GM23338 (cell line): Measurements from ENCODE around the gene FUBP1. TPM values are rescaled to one million over a fixed set of nuclear protein-coding genes. Genes with fewer than 3 reads are reported as not detected.

Experiments
- ATAC-seq: fragments of 200-7000 bp; cut with Tn5 transposase; 3 replicates; pipeline ENCODE4 v1.9.1; 2020
- DNase-seq: peaks from one replicate; pipeline ENCODE4 v3.0.0-alpha.2; 2015; ENCODE audit warnings: low spot score
- H2AFZ ChIP-seq: fragments of 200-600 bp; sonication (generic); 2 replicates; pipeline ENCODE4 v1.8.0; 2016; ENCODE audit warnings: antibody characterized with exemption, mild to moderate bottlenecking, moderate library complexity
- H3F3A ChIP-seq: fragments of 200-600 bp; sonication (generic); replicated peaks from 2 replicates; pipeline ENCODE4 v1.8.0; 2017; ENCODE audit warnings: antibody characterized with exemption, mixed run types, low read depth
- H3K27ac ChIP-seq: fragments of 200-600 bp; sonication (generic); 2 replicates; pipeline ENCODE4 v1.6.1; 2016; ENCODE audit warnings: low read depth
- H3K27me3 ChIP-seq: fragments of 200-600 bp; sonication (generic); 2 replicates; pipeline ENCODE4 v1.8.0; 2016; ENCODE audit warnings: mild to moderate bottlenecking, mixed run types, moderate library complexity; ENCODE audit not compliant: insufficient read depth
- H3K36me3 ChIP-seq: fragments of 200-600 bp; sonication (generic); 2 replicates; pipeline ENCODE4 v1.8.0; 2016; ENCODE audit warnings: mild to moderate bottlenecking; ENCODE audit not compliant: insufficient read depth
- H3K4me1 ChIP-seq: fragments of 200-600 bp; sonication (generic); 2 replicates; pipeline ENCODE4 v1.8.0; 2016; ENCODE audit warnings: mild to moderate bottlenecking, moderate library complexity; ENCODE audit not compliant: insufficient read depth
- H3K4me2 ChIP-seq: fragments of 200-600 bp; sonication (generic); 2 replicates; pipeline ENCODE4 v1.7.1; 2017; ENCODE audit warnings: mixed run types
- H3K4me3 ChIP-seq: fragments of 200-600 bp; sonication (generic); 2 replicates; pipeline ENCODE4 v1.6.1; 2016; ENCODE audit warnings: mixed run types
- H3K79me2 ChIP-seq: fragments of 200-600 bp; sonication (generic); replicated peaks from 2 replicates; pipeline ENCODE4 v1.8.0; 2017; ENCODE audit warnings: mild to moderate bottlenecking; ENCODE audit not compliant: insufficient read depth
- H3K9me2 ChIP-seq: fragments of 200-600 bp; sonication (generic); 2 replicates; pipeline ENCODE4 v1.8.0; 2017; ENCODE audit not compliant: insufficient read depth
- H4K20me1 ChIP-seq: fragments of 200-600 bp; sonication (generic); replicated peaks from 2 replicates; pipeline ENCODE4 v1.8.0; 2017; ENCODE audit warnings: mild to moderate bottlenecking; ENCODE audit not compliant: insufficient read depth
- H3K27ac Mint-ChIP-seq: 2 replicates; pipeline ENCODE4 v1.8.0; 2020; ENCODE audit warnings: inconsistent platforms, mild to moderate bottlenecking, moderate library complexity, mixed read lengths
- H3K27me3 Mint-ChIP-seq: 3 replicates; pipeline ENCODE4 v1.8.0; 2022; ENCODE audit warnings: low read depth, mild to moderate bottlenecking, moderate library complexity, mixed read lengths, inconsistent platforms; ENCODE audit not compliant: insufficient read depth, poor library complexity
- H3K36me3 Mint-ChIP-seq: 3 replicates; pipeline ENCODE4 v1.8.0; 2021; ENCODE audit warnings: low read depth, mild to moderate bottlenecking, inconsistent platforms, moderate library complexity, mixed read lengths
- H3K4me1 Mint-ChIP-seq: 3 replicates; pipeline ENCODE4 v1.8.0; 2020; ENCODE audit warnings: mild to moderate bottlenecking, inconsistent platforms, mixed read lengths
- H3K4me3 Mint-ChIP-seq: 3 replicates; pipeline ENCODE4 v1.8.0; 2021; ENCODE audit warnings: moderate library complexity, mild to moderate bottlenecking, inconsistent platforms, mixed read lengths
- H3K9me3 Mint-ChIP-seq: 3 replicates; pipeline ENCODE4 v1.8.0; 2020; ENCODE audit warnings: moderate library complexity, mild to moderate bottlenecking, inconsistent platforms, mixed read lengths
- CREB1 ChIP-seq: fragments of 250-450 bp; sonication (Bioruptor Pico); IDR thresholded peaks from 2 replicates; pipeline ENCODE4 v1.5.0; 2020; ENCODE audit warnings: low read depth, mild to moderate bottlenecking, moderate library complexity
- EZH2 ChIP-seq: fragments of 200-600 bp; sonication (generic); IDR thresholded peaks from one replicate; pipeline ENCODE4 v1.8.0; 2017; ENCODE audit warnings: antibody characterized with exemption, mild to moderate bottlenecking, low read depth; ENCODE audit not compliant: unreplicated experiment
- EZH2phosphoT487 ChIP-seq: fragments of 200-600 bp; sonication (generic); IDR thresholded peaks from one replicate; pipeline ENCODE4 v1.8.1; 2018; ENCODE audit warnings: antibody characterized with exemption; ENCODE audit not compliant: unreplicated experiment
- JUNB ChIP-seq: IDR thresholded peaks from one replicate; pipeline ENCODE4 v1.6.1; 2016; ENCODE audit warnings: antibody characterized with exemption; ENCODE audit not compliant: unreplicated experiment
- NANOG ChIP-seq: IDR thresholded peaks from 2 replicates; pipeline ENCODE4 v1.6.1; 2016; ENCODE audit warnings: antibody characterized with exemption, borderline replicate concordance
- POLR2AphosphoS5 ChIP-seq: IDR thresholded peaks from 2 replicates; pipeline ENCODE4 v1.6.1; 2016; ENCODE audit warnings: antibody characterized with exemption, low read depth
- STAT1 ChIP-seq: IDR thresholded peaks from one replicate; pipeline ENCODE4 v1.6.1; 2016; ENCODE audit warnings: antibody characterized with exemption; ENCODE audit not compliant: unreplicated experiment
- ZNF114 ChIP-seq: fragments of 250-450 bp; sonication (Bioruptor Pico); IDR thresholded peaks from 2 replicates; pipeline ENCODE4 v1.5.0; 2020; ENCODE audit warnings: mild to moderate bottlenecking, moderate library complexity
- polyA plus RNA-seq: library from polyadenylated mRNA; unstranded; fragments of >200 nt; fragmentation: Nextera tagmentation; extraction: Ambion mirVana; gene quantifications from 2 replicates; pipeline ENCODE4 v1.2.1, GENCODE V29; 2016
- total RNA-seq: library from RNA; depleted of rRNA; stranded (reverse); fragments of >200 nt; shearing (Covaris generic); gene quantifications from 2 replicates; pipeline ENCODE4 v1.2.3, GENCODE V29; 2014
- TF ChIP-seq, protein P1 (sequence below): IDR thresholded peaks from one replicate; pipeline ENCODE4 v1.6.1; 2018; ENCODE audit warnings: antibody characterized with exemption; ENCODE audit not compliant: unreplicated experiment
- TF ChIP-seq, protein P2 (sequence below): IDR thresholded peaks from 2 replicates; pipeline ENCODE4 v1.6.1; 2016; ENCODE audit warnings: antibody characterized with exemption

The FUBP1 gene
- total and polyA plus RNA-seq, 2 experiments from 2014 or later: 212 to 308 TPM

DNA sequence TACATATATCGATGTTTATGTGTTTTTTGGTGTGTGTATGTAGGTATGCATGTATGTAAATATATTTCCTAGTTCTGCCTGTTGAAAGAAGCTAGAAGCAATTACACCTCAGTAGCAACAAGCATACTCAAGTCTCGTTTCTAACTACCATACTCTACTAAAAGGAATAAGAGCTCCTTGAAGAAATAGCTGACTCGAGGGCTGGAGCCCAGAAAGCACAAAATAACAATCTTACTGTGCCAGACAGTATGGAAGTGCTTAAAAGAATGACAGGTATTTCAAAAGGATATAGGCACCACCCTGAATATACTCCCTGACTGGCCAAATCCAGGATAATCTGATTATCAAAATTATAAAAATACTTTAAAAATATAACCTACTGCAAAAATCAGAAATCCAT lies 23.2 kb downstream of the FUBP1 start (continued):
- TF ChIP-seq EZH2 (no peak), NANOG (no peak), ZNF114 (CRISPR knock-in tag) (no peak)

DNA sequence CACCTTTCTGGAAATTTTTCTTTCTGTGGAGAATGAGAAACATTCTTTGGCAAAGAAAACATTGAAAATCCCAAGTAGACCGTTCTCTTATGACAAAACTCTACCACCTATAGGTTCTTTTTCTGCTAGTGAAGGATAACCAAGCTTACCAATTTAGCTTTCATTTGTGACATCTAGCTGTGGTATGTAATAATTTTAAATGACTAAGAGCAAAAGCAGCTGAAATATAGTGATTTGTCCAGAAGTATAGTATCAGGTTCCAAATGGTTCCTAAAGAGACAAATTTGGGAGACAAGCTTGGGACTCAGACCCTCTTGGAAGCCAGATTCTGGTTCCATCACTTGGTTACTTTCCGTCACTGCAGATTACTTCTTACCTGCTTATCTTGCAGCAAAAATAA lies 24.4 kb downstream of the FUBP1 start:
- H3F3A ChIP-seq: 0 out of 2 replicates have a peak, but pooled peaks cover 5% of the 10 kb centered on the region
- ATAC-seq: no peak
- H3K36me3 ChIP-seq: peaks cover 80% of the 10 kb centered on the region
- peaks cover 82% of the 10 kb centered on the region for H3K36me3 Mint-ChIP-seq
- no peak for DNase-seq
- H3K4me1 Mint-ChIP-seq: no peaks in the 10 kb centered on the region
- H3K9me3 Mint-ChIP-seq: no peaks in the 10 kb centered on the region
- H3K27ac Mint-ChIP-seq: no peak overlapping the region
- H3K27me3 Mint-ChIP-seq: no peaks in the 10 kb centered on the region
- H3K4me1 ChIP-seq: no peaks in the 10 kb centered on the region
- no peaks in the 10 kb centered on the region for H3K27me3 ChIP-seq
- no peak overlapping the region for H3K4me2 ChIP-seq
- H4K20me1 ChIP-seq: peaks cover 44% of the 10 kb centered on the region
- H3K4me3 ChIP-seq: no peak overlapping the region
- no peak overlapping the region for H3K4me3 Mint-ChIP-seq
- H3K79me2 ChIP-seq: peaks cover 60% of the 10 kb centered on the region
- TF ChIP-seq ZNF114 (CRISPR knock-in tag) (no peak), CREB1 (CRISPR knock-in tag) (no peak), EZH2phosphoT487 (no peak), POLR2AphosphoS5 (no peak), JUNB (no peak), STAT1 (no peak)
- TF ChIP-seq, protein P1, sequence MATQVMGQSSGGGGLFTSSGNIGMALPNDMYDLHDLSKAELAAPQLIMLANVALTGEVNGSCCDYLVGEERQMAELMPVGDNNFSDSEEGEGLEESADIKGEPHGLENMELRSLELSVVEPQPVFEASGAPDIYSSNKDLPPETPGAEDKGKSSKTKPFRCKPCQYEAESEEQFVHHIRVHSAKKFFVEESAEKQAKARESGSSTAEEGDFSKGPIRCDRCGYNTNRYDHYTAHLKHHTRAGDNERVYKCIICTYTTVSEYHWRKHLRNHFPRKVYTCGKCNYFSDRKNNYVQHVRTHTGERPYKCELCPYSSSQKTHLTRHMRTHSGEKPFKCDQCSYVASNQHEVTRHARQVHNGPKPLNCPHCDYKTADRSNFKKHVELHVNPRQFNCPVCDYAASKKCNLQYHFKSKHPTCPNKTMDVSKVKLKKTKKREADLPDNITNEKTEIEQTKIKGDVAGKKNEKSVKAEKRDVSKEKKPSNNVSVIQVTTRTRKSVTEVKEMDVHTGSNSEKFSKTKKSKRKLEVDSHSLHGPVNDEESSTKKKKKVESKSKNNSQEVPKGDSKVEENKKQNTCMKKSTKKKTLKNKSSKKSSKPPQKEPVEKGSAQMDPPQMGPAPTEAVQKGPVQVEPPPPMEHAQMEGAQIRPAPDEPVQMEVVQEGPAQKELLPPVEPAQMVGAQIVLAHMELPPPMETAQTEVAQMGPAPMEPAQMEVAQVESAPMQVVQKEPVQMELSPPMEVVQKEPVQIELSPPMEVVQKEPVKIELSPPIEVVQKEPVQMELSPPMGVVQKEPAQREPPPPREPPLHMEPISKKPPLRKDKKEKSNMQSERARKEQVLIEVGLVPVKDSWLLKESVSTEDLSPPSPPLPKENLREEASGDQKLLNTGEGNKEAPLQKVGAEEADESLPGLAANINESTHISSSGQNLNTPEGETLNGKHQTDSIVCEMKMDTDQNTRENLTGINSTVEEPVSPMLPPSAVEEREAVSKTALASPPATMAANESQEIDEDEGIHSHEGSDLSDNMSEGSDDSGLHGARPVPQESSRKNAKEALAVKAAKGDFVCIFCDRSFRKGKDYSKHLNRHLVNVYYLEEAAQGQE: no peak
- TF ChIP-seq, protein P2, sequence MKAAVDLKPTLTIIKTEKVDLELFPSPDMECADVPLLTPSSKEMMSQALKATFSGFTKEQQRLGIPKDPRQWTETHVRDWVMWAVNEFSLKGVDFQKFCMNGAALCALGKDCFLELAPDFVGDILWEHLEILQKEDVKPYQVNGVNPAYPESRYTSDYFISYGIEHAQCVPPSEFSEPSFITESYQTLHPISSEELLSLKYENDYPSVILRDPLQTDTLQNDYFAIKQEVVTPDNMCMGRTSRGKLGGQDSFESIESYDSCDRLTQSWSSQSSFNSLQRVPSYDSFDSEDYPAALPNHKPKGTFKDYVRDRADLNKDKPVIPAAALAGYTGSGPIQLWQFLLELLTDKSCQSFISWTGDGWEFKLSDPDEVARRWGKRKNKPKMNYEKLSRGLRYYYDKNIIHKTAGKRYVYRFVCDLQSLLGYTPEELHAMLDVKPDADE: no peak
- H3K9me2 ChIP-seq: no peaks in the 10 kb centered on the region
- H2AFZ ChIP-seq: no peak overlapping the region
- no peak overlapping the region for H3K27ac ChIP-seq

DNA sequence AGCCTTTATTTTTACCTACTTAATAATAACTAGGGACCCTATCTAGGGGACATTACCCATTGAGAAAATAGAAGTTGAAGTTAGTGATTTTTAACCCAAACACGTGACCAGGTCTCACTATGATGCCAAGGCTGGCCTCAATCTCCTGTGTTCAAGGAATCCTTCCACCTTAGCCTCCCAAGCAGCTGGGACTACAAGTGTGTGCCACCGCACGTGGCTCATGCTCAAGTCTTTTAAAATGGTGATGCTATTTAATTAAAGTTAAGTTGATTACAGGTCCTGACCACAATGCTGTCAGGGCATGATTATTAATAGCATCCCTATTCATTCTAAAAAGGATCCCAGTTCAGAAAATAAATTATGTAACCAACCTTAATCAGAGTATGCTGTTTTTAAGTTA lies 25.0 kb downstream of the FUBP1 start:
- Histone ChIP-seq H3K79me2 (peaks cover 56% of the 10 kb centered on the region), H3K27me3 (no peaks in the 10 kb centered on the region), H3F3A (0 out of 2 replicates have a peak, but pooled peaks cover 5% of the 10 kb centered on the region), H3K9me2 (no peaks in the 10 kb centered on the region), H3K27ac (no peak overlapping the region), H3K4me2 (no peak overlapping the region), H2AFZ (no peak overlapping the region), H3K4me3 (no peak overlapping the region), H3K36me3 (peaks cover 74% of the 10 kb centered on the region), H4K20me1 (peaks cover 43% of the 10 kb centered on the region), H3K4me1 (no peaks in the 10 kb centered on the region)
- H3K27ac Mint-ChIP-seq: no peak overlapping the region
- no peaks in the 10 kb centered on the region; the same call in 2 of the 3 replicates for H3K4me1 Mint-ChIP-seq
- DNase-seq (no peak), ATAC-seq (no peak)
- no peaks in the 10 kb centered on the region for H3K9me3 Mint-ChIP-seq
- no peak overlapping the region for H3K4me3 Mint-ChIP-seq
- H3K36me3 Mint-ChIP-seq: peaks cover 80% of the 10 kb centered on the region
- H3K27me3 Mint-ChIP-seq: no peaks in the 10 kb centered on the region
- TF ChIP-seq POLR2AphosphoS5: no peak
- no peak for TF ChIP-seq NANOG
- no peak for TF ChIP-seq STAT1
- no peak for TF ChIP-seq EZH2phosphoT487
- TF ChIP-seq, protein P2: no peak
